Cardiac septum (tissue), 1 donor: Measurements from ENCODE around the gene MRTFB. TPM values are rescaled to one million over a fixed set of nuclear protein-coding genes. Genes with fewer than 3 reads are reported as not detected.

Source experiments
- DNase-seq: peaks from one replicate; pipeline ENCODE4 v3.0.0-alpha.2; 2020; ENCODE audit warnings: low spot score
- intact Hi-C: fragments of 100-400 bp; cut with DNase I; formaldehyde crosslinking; loops from one replicate; pipeline ENCODE4 v1.14.0; 2022
- total RNA-seq: library from RNA; stranded (reverse); fragmentation: NEBNext Ultra II Directional; extraction: Animal tissue kit (Norgen Biotek cat#: 25700); gene quantifications from one replicate; pipeline ENCODE4 v1.2.1, GENCODE V29; 2021
- donor health status: DM: no; HTN: no; CAD: no.

The MRTFB gene
- total RNA-seq, 1 donor from 2014 or later, result 25.7 TPM

GRCh38 chr16:14244196-14245010 lies 173.3 kb downstream of the MRTFB start:
- intact Hi-C loops, result loop anchor here (5.0 kb wide), 1 partner anchor 322 kb away; the partner anchor contains the start of gene ERCC4
- DNase-seq, result no peak

GRCh38 chr16:14248791-14249190 lies 177.7 kb downstream of the MRTFB start:
- no peak for DNase-seq
- intact Hi-C loops, result loop anchor here (2.0 to 5.0 kb wide), 2 partner anchors 280 to 326 kb away; partner anchors contain the start of gene ERCC4

- DNase-seq, result no peak
- intact Hi-C loops, result loop anchor here (2.0 to 5.0 kb wide), 2 partner anchors 279 to 327 kb away; partner anchors contain the start of gene ERCC4
Observed at GRCh38 chr16:14249291-14250032, 178.3 kb downstream of the MRTFB start.

GRCh38 chr16:14251419-14251818 lies 180.3 kb downstream of the MRTFB start:
- DNase-seq, result no peak
- intact Hi-C loops, result no loop called here

- DNase-seq, result no peak
- intact Hi-C loops, result no loop called here
Observed at GRCh38 chr16:14252860-14253259, 181.7 kb downstream of the MRTFB start.

GRCh38 chr16:14263011-14263410 lies 191.9 kb downstream of the MRTFB start:
- no peak for DNase-seq
- intact Hi-C loops, result no loop called here

- DNase-seq, result no peak
- intact Hi-C loops, result no loop called here
Observed at GRCh38 chr16:14263769-14264168, 192.7 kb downstream of the MRTFB start.

- intact Hi-C loops, result no loop called here
- DNase-seq, result no peak
Observed at GRCh38 chr16:14264327-14264943, 193.3 kb downstream of the MRTFB start.

- no peak for DNase-seq
- intact Hi-C loops, result no loop called here
Observed at GRCh38 chr16:14268073-14268472, 197.0 kb downstream of the MRTFB start.

- intact Hi-C loops, result no loop called here
- no peak for DNase-seq
Observed at GRCh38 chr16:14275934-14276333, 204.8 kb downstream of the MRTFB start.

GRCh38 chr16:14278749-14279148 lies 207.6 kb downstream of the MRTFB start:
- intact Hi-C loops, result no loop called here

GRCh38 chr16:14280541-14280940 lies 209.4 kb downstream of the MRTFB start:
- intact Hi-C loops, result no loop called here

More at GRCh38 chr16:14278749-14279148, 207.6 kb downstream of the MRTFB start:
- no peak for DNase-seq

GRCh38 chr16:14283786-14284185 lies 212.7 kb downstream of the MRTFB start:
- no peak for DNase-seq
- intact Hi-C loops, result no loop called here

More at GRCh38 chr16:14280541-14280940, 209.4 kb downstream of the MRTFB start:
- DNase-seq, result no peak

- DNase-seq, result no peak
- intact Hi-C loops, result no loop called here
Observed at GRCh38 chr16:14284371-14284770, 213.3 kb downstream of the MRTFB start.

- DNase-seq, result no peak
- intact Hi-C loops, result loop anchor here (5.0 kb wide), 1 partner anchor 363 kb away; the partner anchor contains the start of gene ERCC4
Observed at GRCh38 chr16:14284930-14285512, 213.9 kb downstream of the MRTFB start.

GRCh38 chr16:14285513-14286367 lies 214.6 kb downstream of the MRTFB start:
- peak; percentile 93 for DNase-seq
- intact Hi-C loops, result loop anchor here (5.0 kb wide), 1 partner anchor 363 kb away; the partner anchor contains the start of gene ERCC4

GRCh38 chr16:14286368-14287230 lies 215.5 kb downstream of the MRTFB start:
- intact Hi-C loops, result loop anchor here (5.0 kb wide), 1 partner anchor 364 kb away; the partner anchor contains the start of gene ERCC4
- no peak for DNase-seq
